Spleen (tissue), 11 donors: ENCODE results near the gene PIAS4. TPM values are rescaled to one million over a fixed set of nuclear protein-coding genes. Genes with fewer than 3 reads are reported as not detected.

Experiments used
- DNase-seq: peaks from one replicate; pipeline ENCODE4 v3.0.0-alpha.2; 2020
- H3K27ac ChIP-seq, 8 donors: fragments of 200-600 bp; sonication (generic) in 7 of 8; 1 replicate in 4 of 8; 2 replicates in 4 of 8; pipeline versions ENCODE4 v1.5.0 to v1.8.0; 2016 to 2021; ENCODE audit warnings: inconsistent platforms in 4 of 8, mild to moderate bottlenecking in 4 of 8, moderate library complexity in 1 of 8
- H3K27me3 ChIP-seq, 7 donors: fragments of 200-600 bp; sonication (generic) in 6 of 7; replicated peaks in 1 of 7; 1 replicate in 4 of 7; 2 replicates in 3 of 7; pipeline versions ENCODE4 v1.5.0 to v1.8.0; 2016 to 2021; ENCODE audit warnings: inconsistent platforms in 3 of 7, mild to moderate bottlenecking in 1 of 7
- H3K36me3 ChIP-seq, 6 donors: fragments of 200-600 bp; sonication (generic) in 5 of 6; 1 replicate in 4 of 6; 2 replicates in 2 of 6; pipeline versions ENCODE4 v1.5.0 to v1.8.0; 2016 to 2021; ENCODE audit warnings: inconsistent platforms in 2 of 6
- H3K4me1 ChIP-seq, 6 donors: fragments of 200-600 bp; sonication (generic) in 5 of 6; 1 replicate in 3 of 6; 2 replicates in 3 of 6; pipeline versions ENCODE4 v1.5.0 to v1.8.0; 2016 to 2021; ENCODE audit warnings: inconsistent platforms in 3 of 6
- H3K4me3 ChIP-seq, 8 donors: fragments of 200-600 bp; sonication (generic) in 7 of 8; 1 replicate in 4 of 8; 2 replicates in 4 of 8; pipeline versions ENCODE4 v1.5.0 to v1.8.0; 2016 to 2021; ENCODE audit warnings: inconsistent platforms in 4 of 8, mild to moderate bottlenecking in 4 of 8, moderate library complexity in 2 of 8
- H3K9me3 ChIP-seq, 8 donors: fragments of 200-600 bp; sonication (generic) in 7 of 8; 1 replicate in 4 of 8; 2 replicates in 4 of 8; pipeline versions ENCODE4 v1.5.0 to v1.8.0; 2016 to 2021; ENCODE audit warnings: inconsistent platforms in 4 of 8
- POLR2A ChIP-seq, 3 donors: fragments of 450-650 bp; IDR thresholded peaks; one replicate each; pipeline ENCODE4 v1.5.1; 2017; ENCODE audit warnings: antibody characterized with exemption in 3 of 3, mild to moderate bottlenecking in 1 of 3
- POLR2AphosphoS5 ChIP-seq, 3 donors: sonication (generic); formaldehyde crosslinking; IDR thresholded peaks; one replicate each; pipeline ENCODE4 v1.5.1; 2017; ENCODE audit warnings: antibody characterized with exemption in 3 of 3
- WGBS, 5 donors: extraction: QIAGEN DNeasy Blood & Tissue Kit in 3 of 5; methylation state at CpG; one replicate each; pipeline versions ENCODE4 v1.1.5 to v1.1.7; 2013 to 2018; 5-methylcytosine and 5-hydroxymethylcytosine counted together
- intact Hi-C: fragments of 100-400 bp; cut with DNase I; formaldehyde crosslinking; loops from one replicate; pipeline ENCODE4 v1.15.0; 2023; ENCODE audit warnings: low total_unique reads
- polyA plus RNA-seq, 3 donors: library from polyadenylated mRNA; stranded (reverse); fragments of 200-250 nt; gene quantifications; one replicate each; pipeline ENCODE4 v1.2.1, GENCODE V29; 2013
- total RNA-seq, 7 donors: library from RNA; depleted of rRNA in 3 of 7; stranded (reverse); fragments of >200 nt in 3 of 7; fragmentation: NEBNext Ultra II Directional in 4 of 7; extraction: Animal tissue kit (Norgen Biotek cat#: 25700) in 4 of 7; gene quantifications; one replicate each; pipeline versions ENCODE4 v1.1.0 to v1.2.1, GENCODE V29; 2016 to 2021
- TF ChIP-seq, protein P1 (sequence below), 11 experiments: fragments of 200-600 bp in 7 of 11; fragments of 450-650 bp in 4 of 11; sonication (generic) in 4 of 11; IDR thresholded peaks in 8 of 11; conservative IDR thresholded peaks in 3 of 11; 1 replicate in 7 of 11; 2 replicates in 4 of 11; pipeline versions ENCODE4 v1.4.0 to v1.8.0; 2016 to 2021; ENCODE audit warnings: antibody characterized with exemption in 11 of 11, inconsistent platforms in 4 of 11, mild to moderate bottlenecking in 1 of 11
- donor health status: healthy with polysubstance abuse.
- donor health status: DM: no; HTN: no; CAD: no; lungs with moderate emphysema.
- donor health status: DM: no; HTN: no; CAD: no.
- donor health status: Bipolar disorder and iron deficiency.
- donor health status: healthy.
- donor health status: DM: no; HTN: no; CAD: no.
- donor health status: DM: yes; HTN: yes; CAD: no.

PIAS4 gene
- total and polyA plus RNA-seq, 10 donors = 6.2 to 30.5 (median 22.3) TPM

DNA sequence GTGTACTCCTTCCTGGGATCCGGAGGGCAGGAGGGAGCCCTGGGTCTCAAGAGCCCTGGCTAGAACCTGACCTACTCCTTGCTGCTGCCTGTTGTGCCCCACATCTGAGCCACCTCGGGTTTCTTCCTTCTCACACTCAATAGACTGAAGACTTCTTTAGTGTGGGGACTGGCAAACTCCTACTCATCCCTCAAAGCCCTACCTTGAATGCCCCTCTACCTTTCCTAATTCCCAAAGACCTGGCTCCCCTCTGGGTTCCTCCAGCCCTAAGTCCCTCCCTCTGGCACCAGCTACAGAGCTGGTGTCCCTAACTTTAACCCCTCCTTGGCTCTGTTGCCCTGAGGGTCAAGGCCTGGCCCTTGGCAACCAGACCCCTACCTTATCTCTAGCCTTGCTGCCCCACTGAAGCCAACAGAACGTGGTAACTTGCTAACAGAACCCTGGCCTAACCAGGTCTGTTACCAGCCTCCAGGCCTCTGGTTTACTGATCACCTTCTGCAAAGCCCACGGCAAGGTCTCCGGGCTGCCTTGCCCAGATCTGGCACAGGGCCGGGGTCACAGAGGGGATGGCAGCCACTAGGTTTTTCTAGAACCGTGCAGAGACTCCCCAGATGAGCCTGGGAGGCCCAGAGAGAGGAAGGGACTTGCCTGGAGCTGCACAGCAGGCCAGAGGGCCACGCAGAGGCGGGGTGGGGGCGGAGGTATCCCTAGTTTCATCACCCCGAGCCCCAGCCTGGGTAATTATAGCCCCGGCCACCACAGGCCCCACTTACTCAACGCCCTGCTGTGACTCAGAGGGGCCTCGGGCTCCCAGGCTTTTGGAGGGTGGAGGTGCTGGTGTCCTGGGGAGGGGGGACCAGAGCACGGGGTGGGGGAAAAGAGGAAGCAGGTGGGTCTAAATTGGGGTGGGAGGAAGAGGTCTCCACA, 43.9 kb downstream of the PIAS4 start:
- WGBS, 5 donors = 62 to 83% (median 68%) methylated on average over 12 to 15 of the region's 15 CpGs
- H3K27ac ChIP-seq = peak overlapping the region; percentile 39 to 82 (median 60)
- peak overlapping the region in 1 of 8 donors; percentile 38 for H3K4me3 ChIP-seq

DNA sequence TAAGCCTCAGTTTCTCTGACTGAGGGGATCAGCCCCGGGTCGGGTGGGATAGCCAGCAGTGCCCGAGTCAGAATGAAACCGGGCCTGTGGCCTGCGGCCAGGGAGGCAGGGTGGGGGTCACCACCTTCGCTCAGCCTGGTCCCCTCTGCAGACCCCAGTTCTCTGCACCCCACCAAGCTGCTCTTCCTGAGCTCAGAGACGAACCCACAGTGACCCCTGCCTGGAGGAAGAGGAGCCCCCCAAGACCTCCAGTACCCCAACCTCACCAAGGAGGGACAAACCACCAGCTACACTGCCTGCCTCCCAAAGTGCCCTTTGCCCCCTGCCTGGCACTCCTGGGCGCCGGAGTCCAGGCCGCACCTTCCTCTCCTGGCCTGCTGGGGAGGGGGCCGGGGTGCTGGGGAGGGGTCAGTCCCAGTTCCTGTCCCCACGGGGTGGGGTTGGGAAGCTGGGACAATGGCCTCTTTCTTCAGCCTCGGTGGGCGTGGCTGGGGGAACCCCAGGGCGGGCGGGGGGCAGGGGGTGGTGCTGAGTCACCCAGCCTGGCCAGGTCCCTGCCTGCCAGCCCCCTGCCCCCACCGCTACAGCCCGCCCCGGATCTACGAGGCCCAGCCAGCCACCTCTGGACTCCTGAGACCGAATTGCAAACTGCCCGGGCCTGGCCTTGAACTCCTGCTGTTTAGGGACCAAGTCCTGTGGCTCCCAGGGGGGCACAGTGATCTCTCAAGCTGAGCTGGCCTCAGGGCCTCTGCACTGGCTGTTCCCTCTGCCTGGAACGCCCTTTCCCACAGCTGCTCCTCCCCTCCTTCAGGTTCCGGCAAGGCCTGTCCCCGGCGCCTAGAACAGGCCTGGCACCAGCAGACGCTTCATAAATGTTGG, 44.8 kb downstream of the PIAS4 start:
- peak overlapping the region in 1 of 8 donors; percentile 38 for H3K4me3 ChIP-seq
- H3K4me1 ChIP-seq = peaks cover 21 to 82% (median 56%) of the 10 kb centered on the region in 6 donors
- H3K27ac ChIP-seq = peak overlapping the region in 7 of 8 donors; percentile 42 to 82 (median 62)
- WGBS, 5 donors = 46 to 71% (median 48%) methylated on average over 16 to 27 of the region's 27 CpGs
- TF ChIP-seq POLR2A (IDR thresholded peaks at IDR 0.05) (no peak), POLR2AphosphoS5 (IDR thresholded peaks at IDR 0.05) (no peak)
- TF ChIP-seq, protein P1, sequence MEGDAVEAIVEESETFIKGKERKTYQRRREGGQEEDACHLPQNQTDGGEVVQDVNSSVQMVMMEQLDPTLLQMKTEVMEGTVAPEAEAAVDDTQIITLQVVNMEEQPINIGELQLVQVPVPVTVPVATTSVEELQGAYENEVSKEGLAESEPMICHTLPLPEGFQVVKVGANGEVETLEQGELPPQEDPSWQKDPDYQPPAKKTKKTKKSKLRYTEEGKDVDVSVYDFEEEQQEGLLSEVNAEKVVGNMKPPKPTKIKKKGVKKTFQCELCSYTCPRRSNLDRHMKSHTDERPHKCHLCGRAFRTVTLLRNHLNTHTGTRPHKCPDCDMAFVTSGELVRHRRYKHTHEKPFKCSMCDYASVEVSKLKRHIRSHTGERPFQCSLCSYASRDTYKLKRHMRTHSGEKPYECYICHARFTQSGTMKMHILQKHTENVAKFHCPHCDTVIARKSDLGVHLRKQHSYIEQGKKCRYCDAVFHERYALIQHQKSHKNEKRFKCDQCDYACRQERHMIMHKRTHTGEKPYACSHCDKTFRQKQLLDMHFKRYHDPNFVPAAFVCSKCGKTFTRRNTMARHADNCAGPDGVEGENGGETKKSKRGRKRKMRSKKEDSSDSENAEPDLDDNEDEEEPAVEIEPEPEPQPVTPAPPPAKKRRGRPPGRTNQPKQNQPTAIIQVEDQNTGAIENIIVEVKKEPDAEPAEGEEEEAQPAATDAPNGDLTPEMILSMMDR (IDR thresholded peaks at IDR 0.05 in 8 of 11, conservative IDR thresholded peaks at IDR 0.05 in 3 of 11) = no peak
- intact Hi-C loops = no loop called here
- H3K36me3 ChIP-seq = peaks cover 6 to 100% (median 71%) of the 10 kb centered on the region in 6 donors
- H3K9me3 ChIP-seq = no peaks in the 10 kb centered on the region
- H3K27me3 ChIP-seq = no peaks in the 10 kb centered on the region
- no peak for DNase-seq

More for the DNA sequence above, 43.9 kb downstream of the PIAS4 start:
- TF ChIP-seq POLR2A (IDR thresholded peaks at IDR 0.05) (no peak), POLR2AphosphoS5 (IDR thresholded peaks at IDR 0.05) (no peak)
- TF ChIP-seq, protein P1 (IDR thresholded peaks at IDR 0.05 in 8 of 11, conservative IDR thresholded peaks at IDR 0.05 in 3 of 11) = no peak
- no peak for DNase-seq
- H3K36me3 ChIP-seq = peaks cover 6 to 100% (median 77%) of the 10 kb centered on the region in 6 donors
- intact Hi-C loops = no loop called here
- H3K4me1 ChIP-seq = peaks cover 21 to 80% (median 51%) of the 10 kb centered on the region in 6 donors
- no peaks in the 10 kb centered on the region for H3K9me3 ChIP-seq
- H3K27me3 ChIP-seq = no peaks in the 10 kb centered on the region

DNA sequence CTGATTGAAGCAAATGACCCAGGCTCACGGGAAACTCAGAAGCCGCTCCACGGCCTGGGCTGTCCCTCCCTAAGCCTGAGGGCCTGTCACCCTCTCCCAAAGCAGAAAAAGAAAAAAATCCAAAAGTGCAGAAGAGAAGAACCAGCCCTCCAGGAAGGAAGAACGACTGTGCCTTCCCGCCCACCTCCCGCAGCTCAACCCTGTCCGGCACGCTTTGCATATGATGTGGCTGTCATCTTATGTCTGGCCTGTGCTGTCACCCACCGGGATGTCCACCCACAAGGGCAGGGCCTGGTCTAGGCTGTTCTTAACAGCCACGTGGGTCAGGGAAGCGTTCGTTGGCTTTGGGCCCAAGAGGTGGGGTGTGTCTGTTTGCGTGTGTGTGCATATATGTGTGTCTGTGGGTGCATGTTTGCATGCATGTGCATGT, 45.5 kb downstream of the PIAS4 start:
- Histone ChIP-seq H3K9me3 (no peaks in the 10 kb centered on the region), H3K36me3 (peaks cover 6 to 95% (median 65%) of the 10 kb centered on the region in 6 donors), H3K27me3 (no peaks in the 10 kb centered on the region), H3K4me3 (peak overlapping the region in 1 of 8 donors; percentile 38), H3K4me1 (peaks cover 21 to 88% (median 61%) of the 10 kb centered on the region in 6 donors), H3K27ac (peak overlapping the region in 7 of 8 donors; percentile 42 to 82 (median 62))
- no peak for DNase-seq
- WGBS, 5 donors = 34 to 68% (median 41%) methylated on average over 10 to 13 of the region's 13 CpGs
- intact Hi-C loops = no loop called here
- TF ChIP-seq POLR2AphosphoS5 (IDR thresholded peaks at IDR 0.05) (no peak), POLR2A (IDR thresholded peaks at IDR 0.05) (no peak)
- TF ChIP-seq, protein P1 (IDR thresholded peaks at IDR 0.05 in 8 of 11, conservative IDR thresholded peaks at IDR 0.05 in 3 of 11) = no peak
